HG02610 (cell line): ENCODE results near the gene TASOR2.
A peak's percentile ranks its signal among the peaks of the same experiment; 100 is the strongest.

ENCODE experiments used
- ATAC-seq: cut with Tn5 transposase; IDR thresholded peaks from one replicate; pipeline ENCODE4 v1.9.1; 2021; ENCODE audit warnings: mild to moderate bottlenecking, moderate library complexity; ENCODE audit not compliant: unreplicated experiment

TASOR2 gene, protein sequence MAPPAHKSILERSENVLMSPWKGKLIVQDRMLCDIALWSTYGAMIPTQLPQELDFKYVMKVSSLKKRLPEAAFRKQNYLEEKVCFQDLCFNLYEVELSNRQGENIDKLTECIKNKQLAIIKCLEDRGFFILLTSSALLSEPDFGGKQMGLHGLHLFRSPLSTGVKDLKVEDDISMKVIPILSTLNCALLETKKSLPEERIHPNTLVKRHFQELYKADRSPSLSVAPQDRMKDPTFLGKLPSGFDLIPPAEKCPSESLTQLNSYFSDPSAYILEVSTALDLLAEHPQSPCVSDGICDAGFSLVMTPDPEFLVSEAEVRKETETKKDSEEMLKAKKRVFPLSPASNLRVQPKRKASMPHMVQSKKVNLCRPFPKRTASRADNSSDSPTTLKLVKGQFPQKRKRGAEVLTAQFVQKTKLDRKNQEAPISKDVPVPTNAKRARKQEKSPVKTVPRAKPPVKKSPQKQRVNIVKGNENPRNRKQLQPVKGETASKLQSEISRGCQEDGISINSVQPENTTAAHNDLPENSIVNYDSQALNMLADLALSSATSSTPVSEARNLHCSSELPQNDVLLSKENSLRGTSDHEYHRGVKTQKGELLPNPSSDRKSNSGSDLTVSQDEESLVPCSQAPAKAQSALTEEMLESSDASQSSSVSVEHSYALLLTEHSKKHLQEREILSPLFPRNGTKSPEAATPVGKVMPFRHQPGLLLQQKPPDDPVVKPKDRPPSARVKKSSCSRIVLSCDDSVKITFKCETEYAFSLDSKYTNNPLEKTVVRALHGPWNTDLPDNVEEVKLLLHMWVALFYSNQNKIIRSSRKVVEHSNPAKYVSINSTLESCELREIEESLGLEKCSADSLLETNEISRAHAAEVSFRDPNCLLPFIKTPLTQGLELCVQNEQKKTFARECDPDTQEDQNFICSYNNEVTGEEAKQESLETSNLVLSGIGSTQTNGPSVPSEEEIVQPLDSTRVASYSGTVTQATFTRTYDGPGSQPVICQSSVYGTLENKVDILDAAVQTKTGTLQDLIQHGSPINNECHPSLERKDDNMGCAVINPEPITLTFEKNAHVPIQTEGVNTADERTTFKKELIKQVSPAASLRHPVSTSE (N-terminal part only)

DNA sequence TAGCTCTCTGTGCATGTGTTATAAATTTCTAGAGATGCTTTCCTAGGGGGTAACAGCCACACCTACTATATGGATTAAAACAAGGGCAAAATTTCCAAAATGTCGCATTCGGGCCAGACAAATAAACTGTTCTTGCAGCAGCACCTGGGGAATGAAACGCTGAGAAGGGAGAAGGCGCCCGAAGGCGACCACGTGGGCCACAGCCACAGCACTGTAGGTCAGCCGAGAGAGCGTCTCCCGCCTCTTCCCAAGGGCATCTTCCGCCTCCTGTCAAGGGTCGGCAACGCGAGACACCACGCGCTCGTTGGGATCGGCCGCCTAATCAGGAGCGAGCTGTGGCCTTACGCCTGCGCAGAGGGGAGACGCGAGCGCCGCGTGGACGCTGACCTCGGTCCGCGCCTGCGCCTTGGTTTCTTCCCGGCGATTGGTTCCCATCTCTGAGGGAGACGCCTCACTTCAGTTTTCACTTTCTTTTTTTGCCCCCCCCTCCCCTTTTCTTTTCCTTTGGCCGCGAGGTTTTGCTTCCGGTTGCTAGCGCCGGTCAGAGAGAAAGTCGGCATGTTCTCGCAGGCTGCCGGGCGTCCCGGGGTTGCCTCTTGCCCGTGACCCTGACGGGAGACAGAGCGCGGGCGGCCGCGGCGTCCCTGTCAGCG is at the start of gene TASOR2:
Gene TASOR2, plus strand, starts transcription at position 521 of the 653 bp plus-strand sequence. CDS start 35,805 bp downstream, outside the sequence.
- peak; percentile 77 for ATAC-seq

DNA sequence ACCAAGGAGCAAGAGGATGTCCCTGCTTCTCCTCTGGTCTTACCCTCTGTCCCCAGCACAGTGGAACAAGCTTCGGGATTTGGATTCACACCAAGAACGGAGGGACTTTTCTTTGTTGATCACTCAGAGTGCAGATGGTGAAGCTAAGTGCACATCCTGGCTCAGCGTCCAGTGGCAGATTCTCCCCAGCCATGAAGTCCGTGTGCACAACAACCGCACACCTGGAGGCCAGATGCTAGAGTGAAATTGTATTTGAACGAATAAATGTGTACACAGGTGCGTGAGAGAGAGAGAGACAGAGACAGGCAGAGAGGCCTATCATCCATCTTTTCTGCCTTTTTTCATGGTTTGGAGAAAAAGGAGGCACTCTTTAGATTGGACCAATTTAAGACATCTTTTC is 49.7 kb upstream of the TASOR2 start:
- ATAC-seq, result no peak

DNA sequence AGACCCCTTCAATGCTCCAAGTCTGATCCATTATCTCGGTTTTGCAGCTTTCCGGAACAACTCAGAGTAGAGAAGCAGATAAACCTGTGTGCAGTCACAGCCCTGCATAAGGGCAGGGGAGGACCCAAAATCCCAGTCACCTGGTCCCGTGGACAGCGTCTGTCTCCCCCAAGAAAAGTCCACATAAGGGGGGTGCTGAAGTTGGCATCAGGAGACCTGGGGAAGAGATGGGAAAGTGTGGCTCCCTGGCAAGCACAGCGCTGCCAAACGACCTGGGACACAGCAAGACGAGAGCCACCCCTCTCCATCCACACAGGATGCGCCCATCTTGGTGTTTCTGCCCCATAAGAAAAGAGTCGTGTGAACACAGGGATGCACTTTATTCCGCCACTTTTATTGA is 46.1 kb upstream of the TASOR2 start:
- no peak for ATAC-seq

DNA sequence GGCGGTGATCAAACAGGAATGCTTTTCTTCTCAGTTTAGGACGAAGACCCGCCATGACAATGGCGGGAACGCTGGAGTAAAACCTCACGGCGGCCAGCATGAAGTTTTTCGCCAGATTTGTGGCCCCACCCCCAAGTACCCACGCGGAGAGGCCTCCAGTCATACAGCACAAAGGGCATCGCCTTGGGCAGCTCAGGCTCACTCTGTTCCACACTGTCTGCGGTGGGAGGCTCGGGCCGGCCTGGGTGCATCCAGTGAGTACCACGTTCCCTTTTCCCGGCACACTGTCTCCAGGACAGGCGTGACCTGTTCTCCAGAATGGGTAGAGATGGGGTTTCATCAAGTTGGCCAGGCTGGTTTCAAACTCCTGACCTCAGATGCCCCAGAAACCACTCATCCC is 45.6 kb upstream of the TASOR2 start:
- no peak for ATAC-seq

DNA sequence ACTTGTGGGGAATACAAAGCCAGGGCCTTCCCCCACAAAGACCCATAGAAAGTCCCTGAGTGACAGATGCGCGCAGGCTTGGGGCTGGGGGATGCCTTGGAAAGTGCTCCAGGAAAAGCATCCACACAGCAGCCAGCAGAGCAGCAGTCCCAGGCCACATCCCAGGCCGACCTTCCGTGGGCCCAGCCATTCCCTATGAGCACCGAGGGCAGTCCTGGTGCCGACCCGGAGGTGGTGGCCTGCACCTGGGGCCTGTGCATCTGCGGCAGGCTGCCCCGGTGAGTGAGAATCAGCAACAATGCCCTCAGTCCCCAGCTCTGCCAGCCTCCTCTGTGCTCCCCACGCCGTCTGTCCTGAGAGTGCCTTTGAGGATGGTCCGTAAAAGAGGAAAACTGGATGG is 44.6 kb upstream of the TASOR2 start:
- ATAC-seq, result no peak

DNA sequence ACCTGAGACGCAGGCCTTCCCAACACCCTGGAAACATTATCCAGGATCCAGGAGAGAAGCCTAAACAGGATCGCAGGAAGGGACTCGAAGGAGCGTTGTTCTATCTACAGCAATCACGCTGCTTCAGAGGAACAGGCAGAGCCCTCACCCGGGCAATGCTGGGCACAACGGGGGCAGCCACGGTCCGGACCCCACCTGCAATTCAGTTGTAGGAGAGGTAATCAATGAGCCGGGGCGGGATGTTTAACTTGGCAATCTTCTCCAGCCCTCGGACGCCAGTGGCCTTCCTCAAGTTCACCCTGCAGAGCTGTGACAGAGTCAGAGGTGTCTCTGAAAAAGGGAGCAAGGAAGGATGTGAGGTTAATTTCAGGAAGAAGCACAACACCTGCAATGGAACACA is 44.1 kb upstream of the TASOR2 start:
- no peak for ATAC-seq

DNA sequence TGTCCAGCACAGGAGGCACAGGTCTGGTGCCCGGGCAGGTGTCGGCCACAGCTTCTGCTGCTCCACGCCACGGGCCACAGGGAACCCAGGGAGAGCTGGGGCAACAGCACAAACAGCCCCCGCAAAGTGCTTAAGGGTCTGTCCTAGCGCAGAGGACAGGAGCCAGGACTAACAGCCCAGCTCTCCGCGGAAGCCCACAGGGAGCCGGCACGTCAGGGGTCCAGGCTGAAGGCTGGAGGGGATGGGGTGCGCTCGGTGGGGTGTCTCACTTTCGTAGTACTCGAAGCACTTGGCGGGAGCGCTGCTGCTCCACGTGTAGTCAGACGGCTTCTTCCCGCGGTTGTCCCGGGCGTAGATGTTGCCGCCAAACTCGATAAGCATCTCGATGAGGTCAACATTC is 43.1 kb upstream of the TASOR2 start:
- ATAC-seq, result no peak

DNA sequence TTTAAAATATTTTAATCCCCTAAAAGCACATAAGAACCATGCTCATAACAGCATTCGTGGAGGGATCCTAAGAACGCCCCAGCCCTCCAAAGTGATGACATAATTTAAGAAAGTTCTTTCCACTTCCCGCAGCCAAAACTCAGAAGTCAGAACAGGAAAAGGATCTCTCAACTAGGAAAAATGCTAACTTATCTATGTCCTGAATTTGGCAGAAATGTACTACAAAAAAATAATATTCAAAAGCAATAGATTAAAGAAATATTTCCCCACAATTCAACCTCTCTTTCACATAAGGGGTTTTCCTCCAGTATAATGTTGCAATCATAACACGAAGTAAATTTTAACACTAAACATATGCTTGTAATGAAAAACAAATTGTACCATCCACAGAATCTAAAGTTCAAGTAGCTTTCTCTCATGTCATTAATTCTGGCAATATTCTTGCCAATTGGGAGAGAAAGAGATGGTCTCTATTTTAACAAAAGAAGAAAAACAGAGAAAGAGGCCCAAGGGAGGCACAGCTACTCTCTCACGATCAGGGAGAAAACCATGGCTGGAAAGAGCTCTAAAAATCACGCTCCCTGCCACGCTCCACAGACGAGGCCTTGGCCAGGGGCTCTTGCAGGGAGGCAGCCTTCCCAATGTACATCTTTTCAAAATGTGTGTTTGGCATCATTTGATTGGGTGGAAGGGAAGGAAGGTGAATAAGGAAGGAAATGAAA is 41.1 kb upstream of the TASOR2 start:
- ATAC-seq, result no peak

DNA sequence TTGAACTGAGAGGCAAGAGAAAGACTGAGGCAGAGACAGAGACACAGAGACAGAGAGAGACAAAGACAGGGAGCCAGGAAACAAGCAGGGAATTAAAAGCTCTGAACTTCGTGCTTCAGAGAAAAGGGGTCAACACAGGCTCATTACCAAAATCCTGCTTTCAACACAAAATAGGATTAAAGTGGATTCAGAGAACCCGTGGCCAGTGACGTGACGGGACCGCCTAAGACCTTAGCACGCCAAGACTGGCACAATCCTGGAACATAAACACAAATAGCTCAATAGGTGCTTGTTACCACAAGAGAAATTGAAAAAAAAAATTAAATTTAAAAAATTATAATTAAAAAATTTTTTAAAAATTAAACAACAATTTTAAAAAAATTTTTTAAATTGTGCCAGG is 39.7 kb upstream of the TASOR2 start:
- ATAC-seq, result no peak

DNA sequence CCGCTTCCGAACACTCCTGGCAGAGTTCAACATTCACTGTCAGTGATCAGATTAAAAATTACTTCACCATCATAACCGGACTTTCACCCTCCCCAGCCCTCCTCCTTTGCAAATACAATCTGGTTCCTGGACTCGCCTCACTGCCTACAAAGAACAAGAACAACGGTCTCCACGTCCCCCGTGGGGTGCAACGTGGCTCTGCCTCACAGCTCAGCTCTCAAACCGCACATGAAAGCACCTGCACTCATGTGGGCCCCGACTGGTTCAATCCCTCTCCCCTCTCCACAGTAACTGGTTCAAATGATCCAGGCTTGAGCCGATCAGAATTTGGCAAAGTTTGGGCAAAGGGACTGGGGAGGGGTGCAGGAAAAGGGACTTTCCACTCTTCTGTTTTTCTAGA is 39.3 kb upstream of the TASOR2 start:
- ATAC-seq, result no peak

DNA sequence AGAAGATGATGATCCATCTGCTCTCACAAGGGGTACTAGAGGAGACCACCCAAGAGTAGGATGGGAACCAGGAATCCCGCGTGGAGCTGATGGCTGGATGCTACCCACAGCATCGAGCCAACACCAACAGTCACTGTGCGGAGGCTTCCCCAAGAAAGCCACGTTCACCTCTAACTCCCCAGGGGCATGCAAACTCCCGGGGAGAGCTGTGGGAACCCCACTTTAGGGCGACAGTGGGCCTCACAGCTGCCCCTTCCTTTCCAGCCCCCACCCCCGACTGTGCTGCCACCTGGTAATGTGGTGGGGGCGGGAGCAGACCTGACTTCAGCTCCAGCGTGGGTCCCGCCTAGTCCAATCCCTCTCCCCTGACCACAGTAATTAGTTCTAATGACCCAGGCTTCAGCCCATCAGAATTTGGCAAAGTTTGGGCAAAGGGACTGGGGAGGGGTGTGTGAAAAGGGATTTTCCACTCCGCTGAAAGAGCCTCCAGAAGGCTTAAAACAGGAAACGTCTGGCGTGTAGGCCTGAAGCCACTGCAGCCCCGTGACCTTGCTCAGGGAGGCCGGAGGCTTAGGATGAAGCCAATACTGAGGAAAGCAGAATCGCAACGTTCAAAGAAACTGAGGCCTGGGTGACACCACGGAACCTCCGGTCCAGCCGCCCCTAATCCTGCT is 38.6 kb upstream of the TASOR2 start:
- no peak for ATAC-seq

DNA sequence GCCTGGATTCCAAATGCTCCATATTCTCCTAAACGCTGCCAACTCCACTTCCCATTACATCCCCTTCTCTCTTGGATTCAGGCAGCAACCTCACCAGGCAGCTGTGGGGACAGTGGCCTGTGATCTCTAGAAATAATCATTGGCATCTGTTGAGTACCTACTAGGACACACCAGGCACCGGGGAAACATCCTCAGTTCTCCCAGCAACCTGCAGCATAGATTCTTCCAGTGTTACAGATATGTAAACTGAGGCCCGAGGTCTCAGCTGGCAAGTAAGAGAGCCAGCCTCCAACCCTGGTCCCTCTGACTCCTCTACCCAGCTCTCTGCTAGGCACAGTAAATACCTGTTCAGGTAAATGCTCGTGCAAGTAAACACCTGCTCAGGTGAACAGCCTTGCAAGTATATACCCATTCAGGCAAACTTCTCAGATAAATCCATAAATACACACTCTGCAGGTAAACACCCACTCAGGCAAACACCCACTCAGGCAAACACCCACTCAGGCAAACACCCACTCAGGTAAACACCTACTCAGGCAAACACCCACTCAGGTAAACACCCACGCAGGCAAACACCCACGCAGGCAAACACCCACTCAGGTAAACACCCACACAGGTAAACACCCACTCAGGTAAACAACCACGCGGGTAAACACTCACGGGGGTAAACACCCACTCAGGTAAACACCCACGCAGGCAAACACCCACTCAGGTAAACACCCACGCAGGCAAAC is 37.0 kb upstream of the TASOR2 start:
- no peak for ATAC-seq

DNA sequence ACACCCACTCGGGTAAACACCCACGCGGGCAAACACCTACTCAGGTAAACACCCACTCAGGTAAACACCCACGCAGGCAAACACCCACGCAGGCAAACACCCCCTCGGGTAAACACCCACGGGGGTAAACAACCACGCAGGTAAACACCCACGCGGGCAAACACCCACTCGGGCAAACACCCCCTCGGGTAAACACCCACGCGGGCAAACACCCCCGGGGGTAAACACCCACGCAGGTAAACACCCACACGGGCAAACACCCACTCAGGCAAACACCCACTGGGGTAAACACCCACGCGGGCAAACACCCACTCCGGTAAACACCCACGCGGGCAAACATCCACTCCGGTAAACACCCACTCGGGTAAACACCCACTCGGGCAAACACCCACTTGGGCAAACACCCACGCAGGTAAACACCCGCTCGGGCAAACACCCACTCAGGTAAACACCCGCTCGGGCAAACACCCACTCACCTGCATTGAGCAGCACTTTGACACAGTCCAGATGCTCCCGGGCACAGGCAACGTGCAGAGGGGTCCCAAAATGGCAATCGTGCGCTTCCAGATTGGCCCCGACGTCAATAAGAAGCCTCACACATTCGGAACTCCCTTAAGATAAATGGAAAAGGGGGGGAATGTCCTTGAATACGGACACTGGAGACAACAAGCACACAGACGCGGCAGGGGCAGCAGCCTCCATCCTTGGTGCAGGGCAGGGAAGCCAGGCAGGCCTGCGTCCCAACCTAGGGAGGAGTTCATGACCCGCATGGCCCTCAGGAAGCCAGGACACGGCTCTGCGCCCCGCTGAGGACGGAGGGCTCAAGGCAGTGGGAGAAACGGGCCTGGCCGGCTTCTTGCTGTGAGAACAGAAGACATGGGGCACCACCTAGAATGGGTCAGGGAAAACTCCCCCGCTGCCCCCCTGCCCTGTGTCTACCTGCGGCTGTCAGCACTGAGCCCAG is 35.9 kb upstream of the TASOR2 start:
- no peak for ATAC-seq

DNA sequence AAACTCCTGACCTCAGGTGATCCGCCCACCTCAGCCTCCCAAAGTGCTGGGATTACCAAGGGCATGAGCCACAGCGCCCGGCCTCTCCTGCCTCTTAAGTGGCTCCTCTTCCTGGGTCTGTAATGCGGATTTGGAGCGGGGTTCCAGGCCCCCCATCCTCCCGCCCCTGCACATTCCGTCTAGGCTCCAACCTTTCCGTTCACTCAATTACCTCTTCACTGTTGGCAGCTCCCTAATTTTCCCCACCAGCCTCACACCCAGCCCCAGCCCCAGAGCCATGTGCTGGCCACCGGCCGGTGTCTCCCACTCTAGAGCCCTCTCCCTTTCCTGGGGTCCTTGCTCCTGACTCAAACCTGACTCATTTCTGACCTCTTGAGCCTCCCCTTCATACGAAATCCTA is 34.9 kb upstream of the TASOR2 start:
- no peak for ATAC-seq

DNA sequence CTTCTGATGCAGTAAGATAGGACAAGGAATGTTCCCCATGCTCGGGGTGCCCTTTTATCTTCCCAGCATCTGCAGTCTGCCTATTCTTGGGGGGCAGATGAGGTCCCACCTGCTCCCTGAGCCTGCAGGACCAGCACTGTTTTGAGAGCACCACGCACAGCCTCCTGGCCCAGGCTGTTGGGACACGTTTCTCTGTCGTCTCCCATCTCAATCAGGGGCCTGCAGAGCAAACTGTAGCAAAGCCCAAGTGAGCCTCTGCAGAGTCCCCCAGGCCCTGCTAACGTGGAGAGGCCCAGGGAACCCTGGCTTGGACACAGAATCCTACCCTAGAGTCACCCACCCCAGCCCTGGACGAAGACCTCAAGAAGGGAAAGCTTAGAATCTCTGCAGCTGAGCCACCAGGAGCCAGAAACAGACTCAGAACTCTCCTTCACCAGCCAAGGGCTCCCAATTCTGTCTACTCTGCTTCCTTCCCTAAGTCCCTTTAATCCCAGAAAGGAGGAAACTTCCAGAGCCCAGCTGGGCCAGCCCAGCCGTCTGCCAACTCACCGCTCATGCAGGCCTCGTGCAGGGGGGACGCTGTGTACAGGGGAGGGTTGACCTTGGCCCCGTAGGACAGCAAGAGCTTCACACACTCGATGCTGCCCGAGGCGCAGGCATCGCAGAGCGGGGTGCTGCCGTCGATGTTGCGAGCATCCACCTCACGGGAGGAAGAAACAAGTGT is 33.8 kb upstream of the TASOR2 start:
- no peak for ATAC-seq

DNA sequence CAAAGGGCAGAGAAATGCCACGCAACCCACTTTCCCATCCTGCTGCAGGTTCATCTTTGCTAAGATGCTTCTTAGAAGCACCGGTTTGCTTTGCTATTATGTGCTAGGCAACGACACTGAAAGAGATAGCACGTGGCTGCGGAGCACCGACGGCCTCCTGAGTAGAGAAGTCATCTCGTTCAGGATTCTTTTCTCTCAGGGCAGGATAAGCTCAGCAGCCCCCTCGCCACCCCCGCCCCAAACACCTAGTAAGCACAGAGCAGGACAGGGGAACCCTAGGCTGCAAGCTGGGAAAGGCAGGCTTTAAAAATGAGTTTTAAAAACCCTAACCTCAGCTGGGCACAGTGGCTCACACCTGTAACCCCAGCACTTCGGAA is 33.3 kb upstream of the TASOR2 start:
- ATAC-seq, result no peak

DNA sequence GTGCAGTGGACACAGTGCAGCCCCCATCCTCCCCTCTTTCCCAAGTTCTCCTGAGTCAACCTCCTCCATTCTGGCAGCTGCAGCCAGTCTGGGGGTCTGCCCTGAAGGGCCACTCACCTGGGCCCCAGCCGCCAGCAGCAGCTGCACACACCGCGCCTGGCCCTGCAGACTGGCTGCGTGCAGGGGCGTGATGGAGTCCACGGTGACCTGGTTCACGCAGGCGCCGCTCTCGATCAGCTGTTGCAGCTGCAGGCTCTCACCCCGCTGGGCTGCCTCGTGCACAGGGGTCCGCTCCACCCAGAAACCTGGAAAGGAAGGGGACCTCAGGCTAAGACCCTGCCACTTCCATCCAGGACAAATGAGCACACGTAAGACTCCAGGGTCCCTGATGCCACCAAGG is 31.9 kb upstream of the TASOR2 start:
- ATAC-seq, result no peak
